ENCODE measurements around the gene PRR23E. TPM values are rescaled to one million over a fixed set of nuclear protein-coding genes. Genes with fewer than 3 reads are reported as not detected.

PRR23E gene
- total RNA-seq, 1 donor from 2014 or later, result not detected

DNA sequence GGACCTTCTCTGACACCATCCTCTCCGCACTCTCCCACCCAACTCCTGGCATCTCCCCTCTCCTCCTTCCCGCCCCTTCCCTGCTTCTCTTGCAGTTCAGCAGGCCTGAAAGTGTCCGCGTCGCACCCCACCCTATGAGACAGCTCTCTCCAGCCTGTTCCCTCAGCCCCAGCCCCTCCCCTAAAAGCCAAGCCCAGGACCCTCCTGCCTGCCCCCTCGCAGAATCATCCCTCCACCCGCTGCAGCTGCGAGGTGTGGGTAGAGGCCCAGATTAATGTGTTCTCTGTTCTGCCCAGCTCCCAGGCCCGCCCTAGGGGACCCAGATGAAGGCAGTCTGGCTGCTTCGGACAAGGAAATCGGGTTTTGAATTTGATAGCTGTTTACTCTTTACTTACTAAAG lies 410 bp downstream of the PRR23E start:
- Mint-ChIP-seq H3K27ac (ENCODE audit: unreplicated experiment) (no peak overlapping the region), H3K27me3 (ENCODE audit: unreplicated experiment) (peaks cover 6% of the 10 kb centered on the region), H3K4me3 (ENCODE audit: unreplicated experiment) (no peak overlapping the region), H3K9me3 (ENCODE audit: unreplicated experiment) (peaks cover 2% of the 10 kb centered on the region), H3K4me1 (ENCODE audit: unreplicated experiment) (no peaks in the 10 kb centered on the region), H3K36me3 (ENCODE audit: unreplicated experiment) (no peaks in the 10 kb centered on the region)
- TF ChIP-seq, protein P1, sequence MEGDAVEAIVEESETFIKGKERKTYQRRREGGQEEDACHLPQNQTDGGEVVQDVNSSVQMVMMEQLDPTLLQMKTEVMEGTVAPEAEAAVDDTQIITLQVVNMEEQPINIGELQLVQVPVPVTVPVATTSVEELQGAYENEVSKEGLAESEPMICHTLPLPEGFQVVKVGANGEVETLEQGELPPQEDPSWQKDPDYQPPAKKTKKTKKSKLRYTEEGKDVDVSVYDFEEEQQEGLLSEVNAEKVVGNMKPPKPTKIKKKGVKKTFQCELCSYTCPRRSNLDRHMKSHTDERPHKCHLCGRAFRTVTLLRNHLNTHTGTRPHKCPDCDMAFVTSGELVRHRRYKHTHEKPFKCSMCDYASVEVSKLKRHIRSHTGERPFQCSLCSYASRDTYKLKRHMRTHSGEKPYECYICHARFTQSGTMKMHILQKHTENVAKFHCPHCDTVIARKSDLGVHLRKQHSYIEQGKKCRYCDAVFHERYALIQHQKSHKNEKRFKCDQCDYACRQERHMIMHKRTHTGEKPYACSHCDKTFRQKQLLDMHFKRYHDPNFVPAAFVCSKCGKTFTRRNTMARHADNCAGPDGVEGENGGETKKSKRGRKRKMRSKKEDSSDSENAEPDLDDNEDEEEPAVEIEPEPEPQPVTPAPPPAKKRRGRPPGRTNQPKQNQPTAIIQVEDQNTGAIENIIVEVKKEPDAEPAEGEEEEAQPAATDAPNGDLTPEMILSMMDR (IDR thresholded peaks at IDR 0.05), result no peak
- peak; percentile 76 for DNase-seq (ENCODE audit: extremely low spot score, unreplicated experiment)

GRCh38 chr3:127193775-127194174 lies 844 bp downstream of the PRR23E start:
- TF ChIP-seq, protein P1 (IDR thresholded peaks at IDR 0.05), result no peak
- Mint-ChIP-seq H3K9me3 (ENCODE audit: unreplicated experiment) (no peaks in the 10 kb centered on the region), H3K4me1 (ENCODE audit: unreplicated experiment) (no peaks in the 10 kb centered on the region), H3K4me3 (ENCODE audit: unreplicated experiment) (no peak overlapping the region), H3K27me3 (ENCODE audit: unreplicated experiment) (peaks cover 8% of the 10 kb centered on the region), H3K36me3 (ENCODE audit: unreplicated experiment) (no peaks in the 10 kb centered on the region), H3K27ac (ENCODE audit: unreplicated experiment) (no peak overlapping the region)
- DNase-seq (ENCODE audit: extremely low spot score, unreplicated experiment), result no peak

DNA sequence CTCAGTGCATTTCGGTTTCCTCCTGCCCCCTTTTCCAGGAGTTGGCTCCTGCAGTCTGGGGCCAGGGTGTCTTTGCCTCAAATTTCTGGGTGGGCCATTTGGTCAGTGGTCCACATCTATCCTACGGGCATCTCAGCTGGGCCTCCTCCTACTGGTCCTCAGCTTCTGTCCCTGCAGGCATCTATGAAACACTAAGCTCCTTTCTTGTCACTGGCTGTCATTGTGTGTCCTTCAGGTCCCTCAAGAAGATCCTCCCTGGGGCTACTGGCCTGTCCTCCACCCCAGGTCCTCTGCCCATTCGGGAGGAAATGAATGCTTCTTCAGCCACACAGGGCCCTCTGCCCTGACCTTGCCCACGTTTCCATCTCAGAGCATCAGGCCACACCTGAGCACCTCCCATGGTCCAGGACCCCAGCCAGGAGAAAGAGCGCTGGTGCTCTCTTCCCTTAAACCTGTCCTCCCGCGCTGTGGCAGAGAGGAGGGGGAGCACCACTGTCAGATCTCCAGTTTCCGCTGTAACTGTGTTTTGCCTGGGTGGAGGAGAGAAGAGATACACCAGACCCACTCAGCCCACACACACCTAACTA lies 1.8 kb downstream of the PRR23E start:
- Mint-ChIP-seq H3K4me1 (ENCODE audit: unreplicated experiment) (no peaks in the 10 kb centered on the region), H3K4me3 (ENCODE audit: unreplicated experiment) (no peak overlapping the region), H3K9me3 (ENCODE audit: unreplicated experiment) (no peaks in the 10 kb centered on the region), H3K36me3 (ENCODE audit: unreplicated experiment) (no peaks in the 10 kb centered on the region), H3K27ac (ENCODE audit: unreplicated experiment) (no peak overlapping the region), H3K27me3 (ENCODE audit: unreplicated experiment) (peaks cover 3% of the 10 kb centered on the region)
- TF ChIP-seq, protein P1 (IDR thresholded peaks at IDR 0.05), result no peak
- no peak for DNase-seq (ENCODE audit: extremely low spot score, unreplicated experiment)

- no peaks in the 10 kb centered on the region for H3K36me3 Mint-ChIP-seq (ENCODE audit: unreplicated experiment)
- peak; percentile 73 for DNase-seq (ENCODE audit: extremely low spot score, unreplicated experiment)
- H3K27me3 Mint-ChIP-seq (ENCODE audit: unreplicated experiment), result peaks cover 6% of the 10 kb centered on the region
- no peaks in the 10 kb centered on the region for H3K4me1 Mint-ChIP-seq (ENCODE audit: unreplicated experiment)
- TF ChIP-seq, protein P1 (IDR thresholded peaks at IDR 0.05), result no peak
- H3K9me3 Mint-ChIP-seq (ENCODE audit: unreplicated experiment), result no peaks in the 10 kb centered on the region
- H3K27ac Mint-ChIP-seq (ENCODE audit: unreplicated experiment), result no peak overlapping the region
- no peak overlapping the region for H3K4me3 Mint-ChIP-seq (ENCODE audit: unreplicated experiment)
Measured at GRCh38 chr3:127195417-127195816, 2.5 kb downstream of the PRR23E start.

DNA sequence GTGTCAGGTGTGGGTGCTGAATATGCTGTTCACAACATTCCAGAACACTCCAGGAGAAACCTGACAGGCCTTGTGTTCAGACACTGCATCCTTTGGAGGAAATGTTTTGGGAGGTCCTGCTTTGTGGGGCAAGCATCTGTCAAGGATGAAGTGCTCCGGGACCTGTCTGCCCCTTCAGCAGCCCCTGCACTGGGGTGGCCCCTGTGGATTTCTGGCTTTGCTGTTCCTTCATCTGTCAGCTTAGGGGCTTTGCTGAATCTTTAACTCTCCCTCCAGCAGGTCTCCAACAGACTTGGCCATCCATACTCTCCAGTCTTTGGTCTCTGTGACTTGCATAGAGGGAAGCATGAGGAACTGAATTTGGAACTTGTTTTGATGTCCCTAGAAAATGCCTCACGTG lies 3.1 kb downstream of the PRR23E start:
- Mint-ChIP-seq H3K27ac (ENCODE audit: unreplicated experiment) (no peak overlapping the region), H3K36me3 (ENCODE audit: unreplicated experiment) (no peaks in the 10 kb centered on the region), H3K4me1 (ENCODE audit: unreplicated experiment) (no peaks in the 10 kb centered on the region)

More for the DNA sequence above, 3.1 kb downstream of the PRR23E start:
- H3K4me3 Mint-ChIP-seq (ENCODE audit: unreplicated experiment), result no peak overlapping the region
- no peaks in the 10 kb centered on the region for H3K9me3 Mint-ChIP-seq (ENCODE audit: unreplicated experiment)
- TF ChIP-seq, protein P1 (IDR thresholded peaks at IDR 0.05), result no peak
- peaks cover 9% of the 10 kb centered on the region for H3K27me3 Mint-ChIP-seq (ENCODE audit: unreplicated experiment)
- DNase-seq (ENCODE audit: extremely low spot score, unreplicated experiment), result peak; percentile 51

All from osteocyte (in vitro differentiated cells).